H1 (cell line): ENCODE results near the gene MBNL2. TPM values are rescaled to one million over a fixed set of nuclear protein-coding genes. Genes with fewer than 3 reads are reported as not detected.

ENCODE experiments used
- GTF2F1 ChIP-seq: IDR thresholded peaks from 2 replicates; pipeline ENCODE4 v1.6.1; 2012; ENCODE audit warnings: low read depth, low read length, improper control_type of control experiment, borderline replicate concordance
- JUND ChIP-seq: IDR thresholded peaks from 2 replicates; pipeline ENCODE4 v1.6.1; 2011; ENCODE audit warnings: mild to moderate bottlenecking, improper control_type of control experiment, low read length
- KDM4A ChIP-seq: IDR thresholded peaks from one replicate; pipeline ENCODE4 v1.7.1; 2012; ENCODE audit warnings: low read depth, mild to moderate bottlenecking, moderate library complexity, low read length, inconsistent platforms; ENCODE audit not compliant: severe bottlenecking
- TAF7 ChIP-seq: optimal IDR thresholded peaks from 2 replicates; pipeline ENCODE3; 2011; ENCODE audit warnings: low read depth, mild to moderate bottlenecking, inconsistent platforms, low read length, moderate library complexity, borderline replicate concordance
- YY1 ChIP-seq: IDR thresholded peaks from 2 replicates; pipeline ENCODE4 v1.6.1; 2011; ENCODE audit warnings: low read depth, mild to moderate bottlenecking, low read length
- polyA plus RNA-seq, 7 experiments: library from polyadenylated mRNA; depleted of rRNA in 3 of 7; stranded (reverse) in 5 of 7; unstranded in 2 of 7; fragments of >200 nt in 5 of 7; fragments of 200-250 nt in 2 of 7; gene quantifications; 1 replicate in 5 of 7; 2 replicates in 1 of 7; 4 replicates in 1 of 7; pipeline versions ENCODE4 v1.2.1 to v1.2.3, GENCODE V29; 2011 to 2013; ENCODE audit warnings: missing spikeins in 2 of 7, mixed read lengths in 2 of 7
- total RNA-seq: library from RNA; stranded (reverse); fragmentation: NEBNext Ultra II Directional; extraction: Animal tissue kit (Norgen Biotek cat#: 25700); gene quantifications from 2 replicates; pipeline ENCODE4 v1.2.1, GENCODE V29; 2021
- TF ChIP-seq, protein P1 (sequence below): IDR thresholded peaks from 2 replicates; pipeline ENCODE4 v1.6.1; 2011; ENCODE audit warnings: low read length, improper control_type of control experiment

Gene MBNL2
- total and polyA plus RNA-seq, 2 of the 8 experiments (the other 6 are each of a cell fraction or from before 2014, with no cell fraction given): 1.0 to 2.6 TPM

- TF ChIP-seq GTF2F1 (no peak), TAF7 (no peak), KDM4A (no peak), YY1 (no peak), JUND (no peak)
- TF ChIP-seq, protein P1, sequence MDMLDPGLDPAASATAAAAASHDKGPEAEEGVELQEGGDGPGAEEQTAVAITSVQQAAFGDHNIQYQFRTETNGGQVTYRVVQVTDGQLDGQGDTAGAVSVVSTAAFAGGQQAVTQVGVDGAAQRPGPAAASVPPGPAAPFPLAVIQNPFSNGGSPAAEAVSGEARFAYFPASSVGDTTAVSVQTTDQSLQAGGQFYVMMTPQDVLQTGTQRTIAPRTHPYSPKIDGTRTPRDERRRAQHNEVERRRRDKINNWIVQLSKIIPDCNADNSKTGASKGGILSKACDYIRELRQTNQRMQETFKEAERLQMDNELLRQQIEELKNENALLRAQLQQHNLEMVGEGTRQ: no peak
- TF ChIP-seq, all 59 proteins: peak for 0
These were observed 119.0 kb downstream of the MBNL2 start (continued) for GRCh38 chr13:97341135-97341534.
